ENCODE measurements around the gene IFT22. TPM values are rescaled to one million over a fixed set of nuclear protein-coding genes. Genes with fewer than 3 reads are reported as not detected.
"Not testable (repeated sequence)": the region's sequence is repeated elsewhere in the genome, so short reads cannot be mapped to it uniquely, and the experiment has no call there.

The IFT22 gene
- total RNA-seq, 4 donors from 2014 or later: 6.8 to 15.3 (median 11.7) TPM

DNA sequence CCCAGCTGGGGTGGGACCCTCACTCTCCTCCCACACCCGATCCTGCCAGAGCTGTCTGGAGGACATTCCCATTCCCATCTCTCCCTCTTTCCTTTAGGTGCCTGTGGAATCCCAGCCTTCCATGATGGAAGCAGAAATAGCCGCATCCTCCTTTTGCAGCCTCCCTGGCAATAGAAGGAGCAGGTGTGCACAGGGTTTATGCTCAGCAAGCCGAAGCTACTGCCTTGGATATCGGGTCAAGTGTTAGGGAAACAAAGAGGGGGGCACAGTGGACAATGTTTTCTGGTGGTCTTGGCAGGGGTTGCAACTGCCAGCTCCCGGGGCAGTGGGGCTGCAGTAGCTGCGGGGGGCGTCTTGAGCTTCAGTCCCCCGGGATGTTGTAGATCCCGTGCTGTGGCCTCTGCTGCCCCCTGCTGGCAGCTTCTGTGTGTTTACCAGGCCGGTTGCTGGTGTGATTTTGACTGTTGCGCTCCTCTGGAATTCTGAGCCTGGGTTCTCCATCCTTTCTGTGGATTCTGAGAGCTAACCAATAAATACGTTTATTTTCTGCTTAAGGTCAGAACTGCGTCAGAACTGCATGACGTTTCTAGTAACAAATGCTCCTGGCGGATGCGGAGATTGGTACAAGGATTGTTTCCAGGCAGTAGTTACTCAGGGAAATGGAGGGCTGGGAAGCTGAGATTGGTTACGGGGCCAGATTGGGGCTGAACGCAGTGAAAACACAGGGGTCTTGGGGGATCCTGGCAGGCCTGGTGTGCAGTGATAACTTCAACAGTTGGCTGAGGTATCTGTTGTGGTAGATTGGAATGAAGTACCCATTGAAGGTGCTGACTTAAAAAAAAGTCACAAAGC lies 31.2 kb downstream of the IFT22 start:
- WGBS: 42% methylated on average over 12 of the region's 18 CpGs

DNA sequence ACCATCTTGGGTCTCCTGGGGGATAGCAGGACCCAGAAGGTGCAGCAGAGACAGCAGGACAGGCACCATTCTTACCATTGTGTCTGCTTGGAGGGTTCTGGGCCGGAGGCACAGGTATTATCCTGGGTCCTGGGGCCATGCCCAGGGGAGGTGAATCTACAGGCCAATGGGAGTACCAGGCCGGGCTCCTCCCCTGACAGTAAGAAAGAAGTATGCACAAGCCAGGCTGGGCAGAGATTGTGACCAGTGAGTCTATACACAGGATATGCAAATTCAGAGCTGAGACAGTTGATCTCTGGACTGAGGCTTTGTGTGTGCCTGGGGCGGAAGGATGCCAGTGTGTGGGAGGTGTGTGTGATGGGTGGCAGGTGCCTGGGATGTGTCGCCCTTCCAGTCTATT lies 31.9 kb downstream of the IFT22 start:
- WGBS: 80% methylated on average over 3 of the region's 4 CpGs
- H3K27me3 ChIP-seq: peaks cover 50% of the 10 kb centered on the region

More for the DNA sequence above, 31.2 kb downstream of the IFT22 start:
- H3K4me1 ChIP-seq; H3K27ac ChIP-seq; DNase-seq (ENCODE audit: low spot score in 2 of 2); H3K4me3 ChIP-seq; H3K9me3 ChIP-seq; H3K36me3 ChIP-seq: not testable (repeated sequence)
- peaks cover 56% of the 10 kb centered on the region for H3K27me3 ChIP-seq
- TF ChIP-seq, protein P1, sequence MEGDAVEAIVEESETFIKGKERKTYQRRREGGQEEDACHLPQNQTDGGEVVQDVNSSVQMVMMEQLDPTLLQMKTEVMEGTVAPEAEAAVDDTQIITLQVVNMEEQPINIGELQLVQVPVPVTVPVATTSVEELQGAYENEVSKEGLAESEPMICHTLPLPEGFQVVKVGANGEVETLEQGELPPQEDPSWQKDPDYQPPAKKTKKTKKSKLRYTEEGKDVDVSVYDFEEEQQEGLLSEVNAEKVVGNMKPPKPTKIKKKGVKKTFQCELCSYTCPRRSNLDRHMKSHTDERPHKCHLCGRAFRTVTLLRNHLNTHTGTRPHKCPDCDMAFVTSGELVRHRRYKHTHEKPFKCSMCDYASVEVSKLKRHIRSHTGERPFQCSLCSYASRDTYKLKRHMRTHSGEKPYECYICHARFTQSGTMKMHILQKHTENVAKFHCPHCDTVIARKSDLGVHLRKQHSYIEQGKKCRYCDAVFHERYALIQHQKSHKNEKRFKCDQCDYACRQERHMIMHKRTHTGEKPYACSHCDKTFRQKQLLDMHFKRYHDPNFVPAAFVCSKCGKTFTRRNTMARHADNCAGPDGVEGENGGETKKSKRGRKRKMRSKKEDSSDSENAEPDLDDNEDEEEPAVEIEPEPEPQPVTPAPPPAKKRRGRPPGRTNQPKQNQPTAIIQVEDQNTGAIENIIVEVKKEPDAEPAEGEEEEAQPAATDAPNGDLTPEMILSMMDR (IDR thresholded peaks at IDR 0.05): peak in 1 of 2 donors; percentile 70

DNA sequence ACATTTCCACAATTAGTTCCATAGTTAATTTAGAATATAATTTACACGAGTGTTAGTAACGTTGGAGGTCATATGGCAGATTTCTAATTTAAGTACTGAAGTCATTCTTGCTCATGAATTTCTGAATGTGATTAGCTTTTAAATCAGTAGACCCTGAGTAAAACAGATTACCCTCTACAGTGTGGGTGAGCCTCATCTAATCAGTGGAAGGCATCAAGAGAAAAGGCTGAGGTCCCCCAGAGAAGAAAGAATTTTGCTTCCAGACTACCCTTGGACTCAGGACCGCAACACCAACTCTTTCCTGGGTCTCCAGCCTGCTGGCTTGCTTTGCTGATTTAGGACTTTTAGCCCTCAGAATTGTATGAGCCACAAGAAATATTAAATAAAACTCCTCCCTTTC lies 33.2 kb downstream of the IFT22 start:
- H3K27me3 ChIP-seq: peaks cover 40% of the 10 kb centered on the region
- no peak overlapping the region for H3K4me3 ChIP-seq
- TF ChIP-seq, protein P1 (IDR thresholded peaks at IDR 0.05): no peak
- TF ChIP-seq POLR2AphosphoS5 (IDR thresholded peaks at IDR 0.05) (no peak), EP300 (IDR thresholded peaks at IDR 0.05) (no peak)
- no peak overlapping the region for H3K27ac ChIP-seq
- no peaks in the 10 kb centered on the region for H3K9me3 ChIP-seq
- no peak for DNase-seq (ENCODE audit: low spot score in 2 of 2)
- WGBS: 87% methylated on average over 3 of the region's 3 CpGs
- no peaks in the 10 kb centered on the region for H3K4me1 ChIP-seq
- no peaks in the 10 kb centered on the region for H3K36me3 ChIP-seq

More for the DNA sequence above, 31.9 kb downstream of the IFT22 start:
- not testable (repeated sequence) for H3K36me3 ChIP-seq; H3K27ac ChIP-seq; DNase-seq (ENCODE audit: low spot score in 2 of 2); H3K4me3 ChIP-seq; H3K9me3 ChIP-seq; H3K4me1 ChIP-seq

DNA sequence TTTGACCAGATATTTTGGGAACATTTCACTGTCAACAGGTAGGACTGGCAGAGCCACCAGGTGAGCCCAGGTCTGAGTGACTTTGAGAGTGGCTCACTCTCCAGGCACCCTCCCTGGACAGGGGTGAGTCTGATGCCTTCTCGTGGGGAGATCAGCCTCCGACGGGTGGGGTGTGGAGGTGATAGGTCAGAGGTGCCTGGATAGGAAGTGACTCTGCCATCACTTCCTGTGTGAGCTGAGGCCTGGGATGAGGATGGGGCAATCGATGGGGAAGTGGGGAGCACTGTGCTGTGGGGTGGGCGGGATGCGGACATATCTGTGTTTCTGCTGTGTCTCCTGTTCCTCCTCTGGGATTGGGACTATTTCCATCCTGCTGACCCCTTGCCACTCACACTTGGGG lies 34.6 kb downstream of the IFT22 start:
- H3K36me3 ChIP-seq: no peaks in the 10 kb centered on the region
- H3K27ac ChIP-seq: no peak overlapping the region
- peaks cover 26% of the 10 kb centered on the region for H3K27me3 ChIP-seq
- WGBS: 50% methylated on average over 5 of the region's 6 CpGs
- TF ChIP-seq EP300 (IDR thresholded peaks at IDR 0.05) (no peak), POLR2AphosphoS5 (IDR thresholded peaks at IDR 0.05) (no peak), POLR2A (IDR thresholded peaks at IDR 0.05) (no peak)
- TF ChIP-seq, protein P1 (IDR thresholded peaks at IDR 0.05): no peak
- no peak for DNase-seq (ENCODE audit: low spot score in 2 of 2)
- no peak overlapping the region for H3K4me3 ChIP-seq
- H3K9me3 ChIP-seq: no peaks in the 10 kb centered on the region
- peaks cover 3% of the 10 kb centered on the region for H3K4me1 ChIP-seq

DNA sequence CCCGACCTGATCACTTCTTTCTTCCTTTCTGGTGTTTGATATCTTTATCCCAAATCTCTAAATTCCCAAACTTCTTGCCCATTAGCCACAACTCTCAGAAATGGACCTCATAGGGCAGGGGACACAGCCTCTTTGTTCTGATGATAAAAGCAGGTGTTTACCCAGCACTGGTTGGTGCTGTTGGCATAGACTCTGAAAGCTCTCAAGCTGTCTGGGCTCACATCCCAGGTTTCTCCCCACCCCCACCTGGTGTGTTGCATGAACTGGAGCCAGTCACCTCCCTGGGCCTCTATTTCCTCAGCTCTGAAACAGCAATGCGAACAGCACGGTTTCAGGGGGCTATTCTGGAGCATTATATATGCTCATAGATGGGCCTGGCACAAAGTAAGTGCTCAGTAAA lies 35.7 kb downstream of the IFT22 start:
- peaks cover 14% of the 10 kb centered on the region for H3K27me3 ChIP-seq
- H3K36me3 ChIP-seq; H3K27ac ChIP-seq; DNase-seq (ENCODE audit: low spot score in 2 of 2); H3K4me3 ChIP-seq; H3K4me1 ChIP-seq; H3K9me3 ChIP-seq: not testable (repeated sequence)
- 73% methylated on average over 3 of the region's 3 CpGs for WGBS

DNA sequence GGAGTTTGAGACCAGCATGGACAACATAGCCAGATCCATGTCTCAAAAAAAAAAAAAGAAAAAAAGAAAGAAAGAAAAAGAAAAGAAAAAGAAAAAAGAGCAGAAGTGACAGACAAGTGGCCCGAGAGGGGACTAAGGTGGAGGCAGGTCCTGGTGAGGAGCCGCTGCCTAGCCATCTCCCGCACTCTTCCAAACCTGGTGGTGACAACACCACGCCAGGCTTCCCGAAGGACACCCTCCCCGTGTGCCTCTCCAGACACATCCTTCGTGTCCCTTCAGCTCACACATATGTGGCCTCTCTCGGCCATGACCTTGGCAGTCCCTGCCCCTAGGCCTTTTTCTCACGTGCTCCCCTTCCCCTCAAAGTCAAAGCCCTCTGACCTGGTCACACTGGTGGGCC lies 36.4 kb downstream of the IFT22 start:
- H3K9me3 ChIP-seq: no peaks in the 10 kb centered on the region
- no peak for DNase-seq (ENCODE audit: low spot score in 2 of 2)
- 84% methylated on average over 9 of the region's 9 CpGs for WGBS
- H3K27ac ChIP-seq: no peak overlapping the region
- H3K4me3 ChIP-seq: no peak overlapping the region
- peaks cover 13% of the 10 kb centered on the region for H3K27me3 ChIP-seq
- peaks cover 3% of the 10 kb centered on the region for H3K4me1 ChIP-seq
- TF ChIP-seq POLR2A (IDR thresholded peaks at IDR 0.05) (no peak), EP300 (IDR thresholded peaks at IDR 0.05) (no peak), POLR2AphosphoS5 (IDR thresholded peaks at IDR 0.05) (no peak)
- TF ChIP-seq, protein P1 (IDR thresholded peaks at IDR 0.05): no peak
- no peaks in the 10 kb centered on the region for H3K36me3 ChIP-seq

DNA sequence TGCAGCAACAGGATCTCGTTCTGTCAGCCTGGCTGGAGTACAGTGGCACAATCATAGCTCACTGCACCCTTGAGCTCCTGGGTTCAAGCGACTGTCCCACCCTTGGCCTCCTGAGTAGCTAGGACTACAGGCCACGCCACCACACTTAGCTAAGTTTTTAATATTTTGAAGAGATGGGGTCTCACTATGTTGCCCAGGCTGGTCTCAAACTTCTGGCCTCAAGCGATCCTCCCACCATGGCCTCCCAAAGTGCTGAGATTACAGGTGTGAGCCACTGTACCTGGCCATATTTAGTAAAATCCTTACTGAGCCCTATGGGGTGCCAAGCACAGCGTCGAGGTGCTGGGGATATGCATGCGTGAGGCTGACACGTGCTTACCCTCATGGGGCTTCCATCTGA lies 40.7 kb downstream of the IFT22 start:
- H3K27ac ChIP-seq; H3K9me3 ChIP-seq; DNase-seq (ENCODE audit: low spot score in 2 of 2); H3K4me3 ChIP-seq; H3K36me3 ChIP-seq; H3K4me1 ChIP-seq: not testable (repeated sequence)
- H3K27me3 ChIP-seq: peaks cover 22% of the 10 kb centered on the region
- 89% methylated on average over 5 of the region's 8 CpGs for WGBS

All from suprapubic skin (tissue), 4 donors.